SKM-1 (cell line): ENCODE data around the gene NUP88.
A peak's percentile ranks its signal among the peaks of the same experiment; 100 is the strongest.
"Not testable (repeated sequence)": the region's sequence is repeated elsewhere in the genome, so short reads cannot be mapped to it uniquely, and the experiment has no call there.

Experiments used
- DNase-seq: peaks from one replicate; lab custom pipeline; 2025; ENCODE audit not compliant: unreplicated experiment; lab: John Stamatoyannopoulos, UW

NUP88 gene

GRCh38 chr17:5419356-5419958 lies at the start of gene NUP88:
TSS of gene NUP88 (minus strand) at chr17:5419662. CDS start at chr17:5419650, 12 bp downstream.
- DNase-seq: peak; percentile 70

DNA sequence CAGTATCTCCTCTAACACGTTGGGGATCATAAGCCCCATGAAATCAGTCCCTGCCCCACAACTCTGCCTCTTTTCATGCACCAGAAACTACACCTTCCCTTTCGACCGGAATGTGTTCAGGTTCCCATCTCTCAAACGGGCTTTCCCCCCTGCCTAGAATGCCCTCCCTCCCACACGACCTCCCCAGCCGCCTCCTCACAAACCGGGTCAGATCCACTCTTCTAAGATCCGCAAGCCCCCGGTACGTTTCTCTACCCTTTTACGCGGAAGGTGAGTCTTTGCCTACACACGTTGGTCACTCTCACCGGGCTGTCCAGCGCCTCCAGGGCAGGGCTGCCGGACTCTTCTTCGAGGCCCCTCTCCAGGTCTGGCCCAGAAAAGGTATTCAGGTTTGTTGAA lies 48.6 kb upstream of the NUP88 start:
- no peak for DNase-seq

DNA sequence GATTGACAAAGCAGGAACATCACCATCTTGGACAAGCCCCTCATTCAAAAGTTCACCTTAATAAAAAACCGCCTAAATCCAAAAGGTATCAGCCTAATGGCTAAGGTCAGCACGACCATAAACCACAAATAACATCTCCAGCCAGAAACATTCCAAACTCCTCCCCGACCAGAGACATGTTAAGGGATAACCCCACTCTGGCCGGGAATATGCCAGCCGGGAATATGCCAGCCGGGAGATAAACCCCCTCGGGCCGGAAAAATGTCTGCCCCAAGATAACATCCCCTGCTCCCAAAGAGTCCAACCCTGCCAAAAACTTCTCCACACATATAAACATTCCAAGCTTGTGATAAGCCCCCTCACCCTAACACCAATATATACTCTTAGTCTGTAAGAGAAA lies 48.0 kb upstream of the NUP88 start:
- no peak for DNase-seq

- no peak for DNase-seq
These were observed 46.8 kb upstream of the NUP88 start for GRCh38 chr17:5466295-5466694.

- no peak for DNase-seq
These were observed 45.5 kb upstream of the NUP88 start for GRCh38 chr17:5464717-5465507.

DNA sequence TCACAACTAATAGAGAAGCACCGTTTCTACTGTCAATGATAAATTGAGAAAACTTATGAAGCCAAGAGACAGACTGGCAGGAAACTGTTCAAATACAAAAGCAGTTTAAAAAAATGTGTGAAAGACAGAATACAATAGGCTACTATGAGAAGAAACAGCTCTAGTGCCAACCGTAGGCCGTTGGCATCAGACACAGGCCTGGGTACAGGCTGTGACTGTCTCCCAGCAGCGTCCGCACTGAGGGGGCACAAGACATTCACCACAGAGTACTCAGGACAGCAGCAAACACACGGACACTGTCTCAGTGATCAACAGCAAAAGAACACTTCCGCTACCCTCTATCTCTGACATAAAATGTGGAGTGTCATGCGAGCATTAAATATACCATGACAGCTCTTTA lies 27.3 kb upstream of the NUP88 start:
- no peak for DNase-seq

GRCh38 chr17:5444209-5444608 lies 24.7 kb upstream of the NUP88 start:
- no peak for DNase-seq

- no peak for DNase-seq
These were observed 24.3 kb upstream of the NUP88 start for GRCh38 chr17:5443728-5444127.

GRCh38 chr17:5439446-5439764 lies 19.9 kb upstream of the NUP88 start:
- no peak for DNase-seq

- DNase-seq: peak; percentile 67
These were observed 19.4 kb upstream of the NUP88 start, which contains the start of gene C1QBP for GRCh38 chr17:5438716-5439445. TSS of gene C1QBP (minus strand) at chr17:5439155. CDS start at chr17:5439073, 82 bp downstream.

DNA sequence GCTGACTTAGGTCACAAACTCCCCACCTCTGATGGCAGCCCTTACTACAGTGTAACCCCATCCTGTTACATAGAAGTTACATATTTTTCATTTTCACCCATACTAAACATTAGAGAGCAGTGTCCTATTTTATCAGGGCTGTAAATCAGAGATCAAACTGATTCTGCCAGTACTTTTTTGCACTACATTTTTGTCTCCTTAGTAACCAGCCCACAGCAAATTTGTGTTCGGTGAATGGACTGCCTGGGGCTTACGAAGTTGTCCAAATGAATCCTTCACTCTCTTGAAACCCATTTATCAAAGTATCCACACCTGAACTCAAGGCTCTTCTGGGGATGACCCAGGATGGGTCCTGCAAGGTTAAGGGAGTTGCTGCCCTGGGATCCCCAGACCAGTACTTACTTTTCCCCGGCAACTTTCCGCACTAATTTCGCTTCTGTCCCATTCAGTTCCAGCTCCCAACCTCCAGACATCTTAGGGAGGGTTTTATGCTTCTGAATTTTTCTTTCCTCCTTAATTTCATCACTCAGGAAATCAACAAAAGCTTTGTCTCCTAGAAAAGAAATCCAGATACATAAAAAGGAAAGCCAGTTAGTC lies 18.4 kb upstream of the NUP88 start:
- no peak for DNase-seq

DNA sequence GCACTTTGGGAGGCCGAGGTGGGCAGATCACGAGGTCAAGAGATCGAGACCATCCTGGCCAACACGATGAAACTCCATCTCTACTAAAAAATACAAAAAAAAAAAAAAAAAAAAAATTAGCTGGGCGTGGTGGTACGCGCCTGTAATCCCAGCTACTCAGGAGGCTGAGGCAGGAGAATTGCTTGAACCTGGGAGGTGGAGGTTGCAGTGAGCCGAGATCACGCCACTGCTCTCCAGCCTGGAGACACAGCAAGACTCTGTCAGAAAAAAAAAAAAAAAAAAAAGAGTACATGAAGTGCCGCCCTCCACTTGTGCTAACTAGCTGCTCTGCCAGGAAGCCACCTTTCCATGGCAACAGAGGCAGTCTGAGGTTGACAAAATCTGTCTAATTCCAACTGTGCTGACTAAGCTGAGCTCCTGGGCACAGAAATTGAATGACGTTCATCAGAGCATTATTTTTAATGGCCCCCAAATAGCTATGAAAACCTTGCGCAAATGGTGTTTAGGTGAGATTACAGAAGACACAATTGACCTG lies 16.4 kb upstream of the NUP88 start:
- DNase-seq: not testable (repeated sequence)

DNA sequence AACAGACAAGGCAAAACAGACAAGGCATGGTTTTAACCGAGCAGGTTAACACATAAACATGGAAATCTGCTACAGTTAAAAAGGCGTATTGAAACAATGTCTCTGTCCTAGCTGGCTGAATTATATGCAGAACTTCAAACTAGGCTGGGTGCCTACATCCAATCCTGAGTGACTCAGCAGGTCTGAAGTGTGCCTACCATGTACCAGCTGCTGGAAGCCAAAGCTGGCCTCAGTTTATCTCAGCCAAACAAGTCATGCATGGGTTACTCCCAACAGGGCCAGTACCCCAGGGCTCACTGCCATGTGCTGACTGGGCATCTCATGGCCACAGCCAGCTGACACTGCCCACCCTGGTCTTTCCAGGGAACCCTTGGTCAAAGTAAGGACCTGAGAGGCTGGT lies 15.5 kb upstream of the NUP88 start:
- no peak for DNase-seq

DNA sequence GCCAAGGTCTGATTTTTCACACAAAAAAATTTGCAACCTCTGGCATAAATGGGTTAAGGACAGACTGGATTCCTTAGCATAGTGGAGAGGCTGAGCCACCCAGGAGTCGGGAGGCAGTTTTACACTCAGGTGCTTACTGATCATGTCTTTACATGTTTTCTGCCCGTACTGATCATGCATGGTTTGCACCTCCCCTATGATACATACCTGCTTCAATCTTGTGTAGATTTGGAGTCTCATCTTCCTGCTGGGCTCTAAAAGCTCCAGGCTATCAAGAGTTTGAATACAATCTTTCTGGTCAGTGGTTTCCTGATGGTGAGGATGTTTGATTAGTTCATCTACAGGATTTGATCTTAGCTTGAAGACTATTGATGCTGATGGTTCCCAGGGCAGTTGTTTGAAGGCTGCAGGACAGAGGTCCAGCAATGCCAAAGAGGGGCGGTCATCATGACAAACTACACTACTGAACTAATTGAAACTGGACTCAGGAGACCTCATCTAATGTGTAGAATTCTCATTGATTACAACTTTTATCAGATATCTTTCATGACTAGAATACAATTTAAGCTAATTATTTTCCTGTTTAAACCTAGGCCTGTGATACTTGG lies 12.6 kb upstream of the NUP88 start:
- DNase-seq: no peak

- DNase-seq: not testable (repeated sequence)
These were observed 11.8 kb upstream of the NUP88 start for GRCh38 chr17:5431234-5431633.

GRCh38 chr17:5430413-5430999 lies 11.0 kb upstream of the NUP88 start:
- DNase-seq: no peak

DNA sequence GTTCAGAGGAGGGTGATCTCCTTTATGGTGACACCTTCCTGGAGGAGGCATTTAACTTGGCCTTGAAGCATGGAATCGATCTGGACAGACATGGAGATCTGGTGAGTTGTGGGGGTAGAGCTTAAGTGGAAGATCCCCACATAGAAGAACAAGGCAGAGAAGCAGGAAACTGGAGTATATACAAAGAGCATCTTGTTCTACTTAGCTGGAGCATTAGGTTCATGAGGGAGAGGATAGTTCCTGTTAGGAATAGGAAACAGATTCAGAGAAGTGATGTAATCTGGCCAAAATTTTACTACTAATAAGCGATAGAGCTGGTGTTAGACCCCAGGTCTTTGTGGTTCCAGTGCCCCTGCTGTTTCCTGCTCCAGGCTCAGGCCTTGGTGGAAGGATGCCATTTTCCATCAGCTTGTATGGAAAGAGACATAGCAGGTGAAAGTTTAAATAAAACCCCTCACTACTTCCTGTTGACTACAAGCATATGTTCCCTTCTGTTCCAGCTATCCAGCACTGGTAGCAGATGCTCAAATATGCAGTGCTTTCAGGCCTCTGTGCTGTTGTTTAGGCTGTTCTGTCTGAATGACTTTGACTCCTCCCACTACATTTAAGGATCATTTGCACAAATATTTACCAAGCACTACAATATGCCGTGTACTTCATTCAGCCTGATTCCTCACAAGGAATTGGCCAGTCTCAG lies 9.9 kb upstream of the NUP88 start:
- no peak for DNase-seq

- DNase-seq: no peak
These were observed 6.4 kb upstream of the NUP88 start for GRCh38 chr17:5425826-5426225.

- DNase-seq: no peak
These were observed 5.4 kb upstream of the NUP88 start for GRCh38 chr17:5424909-5425308.

- DNase-seq: no peak
These were observed 3.0 kb upstream of the NUP88 start for GRCh38 chr17:5422505-5422904.
